Cerebellar cortex (tissue), 1 donor: ENCODE results near the gene SH2D1B.
"Not testable (repeated sequence)": the region's sequence is repeated elsewhere in the genome, so short reads cannot be mapped to it uniquely, and the experiment has no call there.

ENCODE experiments used
- DNase-seq: peaks from one replicate; pipeline ENCODE4 v3.0.0-alpha.2; 2015; ENCODE audit warnings: low spot score

SH2D1B gene

GRCh38 chr1:162412002-162412401 lies at the start of gene SH2D1B:
TSS of gene SH2D1B (minus strand) at chr1:162412136. CDS start at chr1:162412016, 120 bp downstream.
- no peak for DNase-seq

- no peak for DNase-seq
These were observed 46.3 kb upstream of the SH2D1B start for GRCh38 chr1:162458236-162458635.

- DNase-seq: no peak
These were observed 44.4 kb upstream of the SH2D1B start for GRCh38 chr1:162456323-162456722.

GRCh38 chr1:162454361-162454760 lies 42.4 kb upstream of the SH2D1B start:
- DNase-seq: not testable (repeated sequence)

GRCh38 chr1:162446946-162447345 lies 35.0 kb upstream of the SH2D1B start:
- no peak for DNase-seq

- DNase-seq: no peak
These were observed 33.0 kb upstream of the SH2D1B start for GRCh38 chr1:162444903-162445302.

- not testable (repeated sequence) for DNase-seq
These were observed 21.2 kb upstream of the SH2D1B start for GRCh38 chr1:162432977-162433713.

GRCh38 chr1:162430583-162430982 lies 18.6 kb upstream of the SH2D1B start:
- no peak for DNase-seq

GRCh38 chr1:162422662-162423375 lies 10.9 kb upstream of the SH2D1B start:
- DNase-seq: no peak

- no peak for DNase-seq
These were observed 9.6 kb upstream of the SH2D1B start for GRCh38 chr1:162421258-162422164.

- DNase-seq: no peak
These were observed 8.2 kb upstream of the SH2D1B start for GRCh38 chr1:162420120-162420519.

GRCh38 chr1:162419450-162419931 lies 7.6 kb upstream of the SH2D1B start:
- not testable (repeated sequence) for DNase-seq

- DNase-seq: not testable (repeated sequence)
These were observed 6.6 kb upstream of the SH2D1B start for GRCh38 chr1:162418584-162418983.

- DNase-seq: no peak
These were observed 5.7 kb upstream of the SH2D1B start for GRCh38 chr1:162417650-162418049.

GRCh38 chr1:162416909-162417308 lies 5.0 kb upstream of the SH2D1B start:
- no peak for DNase-seq

- DNase-seq: no peak
These were observed 4.3 kb upstream of the SH2D1B start for GRCh38 chr1:162416215-162416614.

GRCh38 chr1:162407539-162407938 lies 4.4 kb downstream of the SH2D1B start:
- no peak for DNase-seq

- DNase-seq: no peak
These were observed 5.1 kb downstream of the SH2D1B start for GRCh38 chr1:162406811-162407210.

- DNase-seq: no peak
These were observed 6.1 kb downstream of the SH2D1B start for GRCh38 chr1:162405800-162406199.

GRCh38 chr1:162404550-162405160 lies 7.3 kb downstream of the SH2D1B start:
- DNase-seq: no peak

- no peak for DNase-seq
These were observed 11.1 kb downstream of the SH2D1B start for GRCh38 chr1:162400790-162401355.
